H9 (cell line): ENCODE results near the gene MED17. TPM values are rescaled to one million over a fixed set of nuclear protein-coding genes. Genes with fewer than 3 reads are reported as not detected.
"Not testable (repeated sequence)": the region's sequence is repeated elsewhere in the genome, so short reads cannot be mapped to it uniquely, and the experiment has no call there.

Source experiments
- DNase-seq: peaks from one replicate; pipeline ENCODE4 v3.0.0-alpha.2; 2017
- H2AFZ ChIP-seq: one replicate; pipeline ENCODE4 v1.6.1; 2013; ENCODE audit warnings: mild to moderate bottlenecking, low read length, control low read depth, moderate library complexity
- H2AK5ac ChIP-seq: 2 replicates; pipeline ENCODE4 v1.6.1; 2013; ENCODE audit warnings: low read length, control low read depth, mixed read lengths; ENCODE audit not compliant: insufficient read length
- H2BK120ac ChIP-seq: one replicate; pipeline ENCODE4 v1.6.1; 2013; ENCODE audit warnings: low read depth, mild to moderate bottlenecking, low read length, control low read depth, inconsistent platforms; ENCODE audit not compliant: poor library complexity, severe bottlenecking
- H2BK12ac ChIP-seq: 2 replicates; pipeline ENCODE4 v1.6.1; 2013; ENCODE audit warnings: low read length, control low read depth, mixed read lengths, low read depth; ENCODE audit not compliant: insufficient read length
- H2BK15ac ChIP-seq: 2 replicates; pipeline ENCODE4 v1.6.1; 2013; ENCODE audit warnings: low read depth, low read length, control low read depth
- H2BK20ac ChIP-seq: one replicate; pipeline ENCODE4 v1.6.1; 2013; ENCODE audit warnings: low read depth, mild to moderate bottlenecking, low read length, control low read depth, inconsistent platforms; ENCODE audit not compliant: poor library complexity, severe bottlenecking
- H2BK5ac ChIP-seq: 2 replicates; pipeline ENCODE4 v1.6.1; 2013; ENCODE audit warnings: low read length, control low read depth, mixed read lengths; ENCODE audit not compliant: insufficient read length
- H3K14ac ChIP-seq: 2 replicates; pipeline ENCODE4 v1.6.1; 2013; ENCODE audit warnings: low read length, control low read depth; ENCODE audit not compliant: insufficient read depth
- H3K18ac ChIP-seq: 2 replicates; pipeline ENCODE4 v1.6.1; 2013; ENCODE audit warnings: low read depth, mild to moderate bottlenecking, mixed read lengths, low read length, control low read depth; ENCODE audit not compliant: insufficient read length
- H3K23ac ChIP-seq: 2 replicates; pipeline ENCODE4 v1.6.1; 2013; ENCODE audit warnings: low read length, control low read depth, mixed read lengths, low read depth; ENCODE audit not compliant: insufficient read length
- H3K23me2 ChIP-seq: 2 replicates; pipeline ENCODE4 v1.6.1; 2013; ENCODE audit warnings: low read depth, mild to moderate bottlenecking, mixed read lengths, low read length, control low read depth; ENCODE audit not compliant: insufficient read length, poor library complexity, severe bottlenecking
- H3K27ac ChIP-seq: 2 replicates; pipeline ENCODE4 v1.5.1; 2013; ENCODE audit warnings: low read length, control low read depth, mixed read lengths, low read depth; ENCODE audit not compliant: insufficient read length
- H3K27me3 ChIP-seq: 2 replicates; pipeline ENCODE4 v1.6.1; 2013; ENCODE audit warnings: low read length, control low read depth, inconsistent platforms; ENCODE audit not compliant: insufficient read depth
- H3K4ac ChIP-seq: 2 replicates; pipeline ENCODE4 v1.6.1; 2013; ENCODE audit warnings: low read depth, mild to moderate bottlenecking, control low read depth, inconsistent platforms, low read length, moderate library complexity
- H3K4me1 ChIP-seq: 2 replicates; pipeline ENCODE4 v1.6.1; 2013; ENCODE audit warnings: low read length, control low read depth, inconsistent platforms; ENCODE audit not compliant: insufficient read depth
- H3K4me2 ChIP-seq: 2 replicates; pipeline ENCODE4 v1.6.1; 2013; ENCODE audit warnings: low read length, control low read depth, mixed read lengths; ENCODE audit not compliant: insufficient read length, insufficient read depth
- H3K56ac ChIP-seq: 2 replicates; pipeline ENCODE4 v1.6.1; 2013; ENCODE audit warnings: low read depth, mild to moderate bottlenecking, mixed read lengths, low read length, control low read depth; ENCODE audit not compliant: insufficient read length
- H3K79me1 ChIP-seq: 2 replicates; pipeline ENCODE4 v1.6.1; 2013; ENCODE audit warnings: low read depth, mild to moderate bottlenecking, moderate library complexity, low read length, control low read depth, inconsistent platforms; ENCODE audit not compliant: insufficient read depth, poor library complexity, severe bottlenecking
- H3K79me2 ChIP-seq: 2 replicates; pipeline ENCODE4 v1.6.1; 2013; ENCODE audit warnings: low read length, control low read depth, inconsistent platforms; ENCODE audit not compliant: insufficient read depth
- H3K9ac ChIP-seq: 2 replicates; pipeline ENCODE4 v1.6.1; 2013; ENCODE audit warnings: low read length, control low read depth, mixed read lengths; ENCODE audit not compliant: insufficient read length; ENCODE audit errors: extremely low read depth
- H3K9me3 ChIP-seq: one replicate; pipeline ENCODE4 v1.6.1; 2013; ENCODE audit warnings: low read depth, low read length, inconsistent platforms; ENCODE audit not compliant: control insufficient read depth
- H3T11ph ChIP-seq: one replicate; pipeline ENCODE4 v1.6.1; 2013; ENCODE audit warnings: mild to moderate bottlenecking, low read length, control low read depth, inconsistent platforms
- H4K20me1 ChIP-seq: one replicate; pipeline ENCODE4 v1.6.1; 2013; ENCODE audit not compliant: control insufficient read depth, insufficient read length, insufficient read depth
- H4K5ac ChIP-seq: 2 replicates; pipeline ENCODE4 v1.6.1; 2013; ENCODE audit warnings: low read depth, mild to moderate bottlenecking, mixed read lengths, low read length, control low read depth; ENCODE audit not compliant: insufficient read length
- H4K8ac ChIP-seq: replicated peaks from 2 replicates; pipeline ENCODE4 v1.6.1; 2013; ENCODE audit warnings: low read length, control low read depth, mixed read lengths, low read depth; ENCODE audit not compliant: insufficient read length
- H4K91ac ChIP-seq: 2 replicates; pipeline ENCODE4 v1.6.1; 2013; ENCODE audit warnings: low read depth, mild to moderate bottlenecking, moderate library complexity, mixed read lengths, low read length, control low read depth; ENCODE audit not compliant: insufficient read length
- H3K27ac Mint-ChIP-seq, 3 experiments: 2 replicates in 2 of 3; 3 replicates in 1 of 3; pipeline ENCODE4 v1.8.0; 2020 to 2021; ENCODE audit warnings: mixed read lengths in 3 of 3, mild to moderate bottlenecking in 1 of 3, moderate library complexity in 1 of 3
- H3K27me3 Mint-ChIP-seq: 2 replicates; pipeline ENCODE4 v1.8.0; 2021; ENCODE audit warnings: low read depth, mild to moderate bottlenecking, moderate library complexity, mixed read lengths
- H3K36me3 Mint-ChIP-seq, 3 experiments: 2 replicates in 2 of 3; 3 replicates in 1 of 3; pipeline ENCODE4 v1.8.0; 2020 to 2021; ENCODE audit warnings: low read depth in 3 of 3, mixed read lengths in 3 of 3; ENCODE audit not compliant: insufficient read depth in 1 of 3
- H3K4me1 Mint-ChIP-seq, 2 experiments: 2 replicates each; pipeline ENCODE4 v1.8.0; 2020; ENCODE audit warnings: mixed read lengths in 2 of 2
- H3K4me3 Mint-ChIP-seq, 2 experiments: 2 replicates in 1 of 2; 3 replicates in 1 of 2; pipeline ENCODE4 v1.8.0; 2020 to 2021; ENCODE audit warnings: mild to moderate bottlenecking in 2 of 2, mixed read lengths in 2 of 2, moderate library complexity in 1 of 2
- H3K9me3 Mint-ChIP-seq, 2 experiments: 2 replicates in 1 of 2; 3 replicates in 1 of 2; pipeline ENCODE4 v1.8.0; 2020; ENCODE audit warnings: mild to moderate bottlenecking in 2 of 2, mixed read lengths in 2 of 2, moderate library complexity in 1 of 2
- CTCF ChIP-seq: fragments of 200-600 bp; sonication (generic); conservative IDR thresholded peaks from 3 replicates; pipeline ENCODE4 v1.8.0; 2021; ENCODE audit warnings: antibody characterized with exemption, mild to moderate bottlenecking
- WGBS: extraction: QIAGEN DNeasy Blood & Tissue Kit; methylation state at CpG from one replicate; pipeline ENCODE4 v1.1.7; 2013; ENCODE audit warnings: missing lambda C conversion rate, low lambda C conversion rate, mixed read lengths; ENCODE audit not compliant: insufficient read length; ENCODE audit errors: extremely low coverage; 5-methylcytosine and 5-hydroxymethylcytosine counted together
- total RNA-seq: library from RNA; stranded (reverse); gene quantifications from 2 replicates; pipeline ENCODE4 v1.2.1, GENCODE V29; 2021

MED17 gene
- total RNA-seq, 1 experiment from 2014 or later, result 43.3 TPM

- Mint-ChIP-seq H3K4me3 (no peak overlapping the region), H3K36me3 (peaks cover 0 to 3% (median 2%) of the 10 kb centered on the region in 3 experiments; a peak in 2 of 7 replicates)
Measured at GRCh38 chr11:93773601-93774200, 10.4 kb upstream of the MED17 start.

GRCh38 chr11:93774560-93774959 is 9.5 kb upstream of the MED17 start:
- H3K9me3 ChIP-seq, H3K36me3 Mint-ChIP-seq, H3K14ac ChIP-seq, H3K23ac ChIP-seq, H3K9ac ChIP-seq, H3T11ph ChIP-seq, H2BK20ac ChIP-seq, H2BK120ac ChIP-seq, H3K4me3 Mint-ChIP-seq, H3K4ac ChIP-seq, H3K4me1 Mint-ChIP-seq, H3K4me1 ChIP-seq, H3K27ac ChIP-seq, H3K23me2 ChIP-seq, H4K5ac ChIP-seq, H3K27me3 ChIP-seq, H4K8ac ChIP-seq, H4K91ac ChIP-seq, H3K18ac ChIP-seq, H3K27me3 Mint-ChIP-seq, H3K27ac Mint-ChIP-seq, H3K9me3 Mint-ChIP-seq, H2BK15ac ChIP-seq, H2AK5ac ChIP-seq, H2BK12ac ChIP-seq, H3K4me2 ChIP-seq, H3K56ac ChIP-seq, H3K79me2 ChIP-seq, H3K79me1 ChIP-seq, H2BK5ac ChIP-seq, DNase-seq, H2AFZ ChIP-seq, H4K20me1 ChIP-seq: not testable (repeated sequence)
- WGBS, result no CpG with 5 or more reads among the region's 3 CpGs

More at GRCh38 chr11:93773601-93774200, 10.4 kb upstream of the MED17 start:
- no peak overlapping the region for H2BK12ac ChIP-seq
- H4K5ac ChIP-seq, result no peak overlapping the region
- no peak overlapping the region for H3K4ac ChIP-seq
- 0 out of 5 replicates have a peak, but pooled peaks cover 0 to under 1% of the 10 kb centered on the region in 2 experiments for H3K9me3 Mint-ChIP-seq
- H3K27me3 ChIP-seq, result no peaks in the 10 kb centered on the region; the same call in 1 of the 2 replicates
- H2BK20ac ChIP-seq, result no peak overlapping the region
- no peaks in the 10 kb centered on the region for H3K79me1 ChIP-seq
- H3K27me3 Mint-ChIP-seq, result no peaks in the 10 kb centered on the region
- no peaks in the 10 kb centered on the region for H3K9me3 ChIP-seq
- no peak overlapping the region for H3K18ac ChIP-seq
- no CpG with 5 or more reads among the region's 10 CpGs for WGBS
- DNase-seq, result no peak
- no peak overlapping the region for H3K56ac ChIP-seq
- no peak overlapping the region for H2BK5ac ChIP-seq
- H3K79me2 ChIP-seq, result no peaks in the 10 kb centered on the region
- H3K9ac ChIP-seq, result no peak overlapping the region
- H3K27ac ChIP-seq, result no peak overlapping the region
- no peak overlapping the region for H4K8ac ChIP-seq
- H3K14ac ChIP-seq, result no peak overlapping the region
- no peak overlapping the region for H4K91ac ChIP-seq
- no peak overlapping the region for H3K4me2 ChIP-seq
- H3K4me1 Mint-ChIP-seq, result peaks cover 0 to 6% of the 10 kb centered on the region in 2 experiments; a peak in 3 of 4 replicates
- H3T11ph ChIP-seq, result no peak overlapping the region
- no peaks in the 10 kb centered on the region for H3K4me1 ChIP-seq
- no peak overlapping the region for H2AK5ac ChIP-seq
- H3K23me2 ChIP-seq, result no peaks in the 10 kb centered on the region
- no peak for TF ChIP-seq CTCF
- no peak overlapping the region for H3K27ac Mint-ChIP-seq
- no peak overlapping the region for H2BK120ac ChIP-seq
- H3K23ac ChIP-seq, result no peak overlapping the region
- H4K20me1 ChIP-seq, result no peaks in the 10 kb centered on the region
- no peak overlapping the region for H2AFZ ChIP-seq
- no peak overlapping the region for H2BK15ac ChIP-seq
